HCT116 (cell line): Measurements from ENCODE around the gene RIMBP2.

Source experiments
- EGR1 ChIP-seq: IDR thresholded peaks from 2 replicates; pipeline ENCODE4 v1.6.1; 2012; ENCODE audit warnings: low read depth
- EZH2 ChIP-seq: fragments of 200-600 bp; sonication (generic); IDR thresholded peaks from 2 replicates; pipeline ENCODE4 v1.6.1; 2017; ENCODE audit warnings: antibody characterized with exemption, mixed run types
- EZH2phosphoT487 ChIP-seq: fragments of 200-600 bp; IDR thresholded peaks from 2 replicates; pipeline ENCODE4 v1.6.1; 2018; ENCODE audit warnings: antibody characterized with exemption, borderline replicate concordance
- FOSL1 ChIP-seq: IDR thresholded peaks from 2 replicates; pipeline ENCODE4 v1.6.1; 2012; ENCODE audit warnings: low read depth
- POLR2A ChIP-seq: IDR thresholded peaks from 2 replicates; pipeline ENCODE4 v1.7.0; 2011; ENCODE audit warnings: borderline replicate concordance; ENCODE audit not compliant: insufficient read depth, insufficient read length; ENCODE audit errors: extremely low read depth
- POLR2AphosphoS5 ChIP-seq: IDR thresholded peaks from 2 replicates; pipeline ENCODE4 v1.6.1; 2011; ENCODE audit warnings: mild to moderate bottlenecking, low read depth, low read length, moderate library complexity
- YY1 ChIP-seq: IDR thresholded peaks from 2 replicates; pipeline ENCODE4 v1.6.1; 2011; ENCODE audit warnings: low read length, low read depth, moderate library complexity, mild to moderate bottlenecking; ENCODE audit not compliant: insufficient replicate concordance; ENCODE audit errors: extremely low read depth
- TF ChIP-seq, protein P1 (sequence below), 3 experiments: fragments of 200-600 bp in 1 of 3; sonication (generic) in 1 of 3; IDR thresholded peaks in 2 of 3; conservative IDR thresholded peaks in 1 of 3; 2 replicates each; pipeline ENCODE4 v1.5.1; 2012 to 2017; ENCODE audit warnings: low read depth in 2 of 3, low read length in 2 of 3, antibody characterized with exemption in 1 of 3, borderline replicate concordance in 1 of 3, control low read depth in 1 of 3, mild to moderate bottlenecking in 1 of 3, mixed read lengths in 1 of 3, mixed run types in 1 of 3, moderate library complexity in 1 of 3; ENCODE audit not compliant: insufficient read depth in 1 of 3
- TF ChIP-seq, protein P2 (sequence below): IDR thresholded peaks from 2 replicates; pipeline ENCODE4 v1.6.1; 2012; ENCODE audit warnings: low read depth

- TF ChIP-seq, protein P1, sequence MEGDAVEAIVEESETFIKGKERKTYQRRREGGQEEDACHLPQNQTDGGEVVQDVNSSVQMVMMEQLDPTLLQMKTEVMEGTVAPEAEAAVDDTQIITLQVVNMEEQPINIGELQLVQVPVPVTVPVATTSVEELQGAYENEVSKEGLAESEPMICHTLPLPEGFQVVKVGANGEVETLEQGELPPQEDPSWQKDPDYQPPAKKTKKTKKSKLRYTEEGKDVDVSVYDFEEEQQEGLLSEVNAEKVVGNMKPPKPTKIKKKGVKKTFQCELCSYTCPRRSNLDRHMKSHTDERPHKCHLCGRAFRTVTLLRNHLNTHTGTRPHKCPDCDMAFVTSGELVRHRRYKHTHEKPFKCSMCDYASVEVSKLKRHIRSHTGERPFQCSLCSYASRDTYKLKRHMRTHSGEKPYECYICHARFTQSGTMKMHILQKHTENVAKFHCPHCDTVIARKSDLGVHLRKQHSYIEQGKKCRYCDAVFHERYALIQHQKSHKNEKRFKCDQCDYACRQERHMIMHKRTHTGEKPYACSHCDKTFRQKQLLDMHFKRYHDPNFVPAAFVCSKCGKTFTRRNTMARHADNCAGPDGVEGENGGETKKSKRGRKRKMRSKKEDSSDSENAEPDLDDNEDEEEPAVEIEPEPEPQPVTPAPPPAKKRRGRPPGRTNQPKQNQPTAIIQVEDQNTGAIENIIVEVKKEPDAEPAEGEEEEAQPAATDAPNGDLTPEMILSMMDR (IDR thresholded peaks at IDR 0.05 in 2 of 3, conservative IDR thresholded peaks at IDR 0.05 in 1 of 3; ENCODE audit: borderline replicate concordance in 1 of 3, insufficient read depth in 1 of 3, low read depth in 2 of 3, low read length in 2 of 3), result no peak
- TF ChIP-seq EGR1 (no peak), FOSL1 (no peak), POLR2AphosphoS5 (no peak), YY1 (no peak), EZH2 (no peak), POLR2A (no peak), EZH2phosphoT487 (no peak)
- TF ChIP-seq, protein P2, sequence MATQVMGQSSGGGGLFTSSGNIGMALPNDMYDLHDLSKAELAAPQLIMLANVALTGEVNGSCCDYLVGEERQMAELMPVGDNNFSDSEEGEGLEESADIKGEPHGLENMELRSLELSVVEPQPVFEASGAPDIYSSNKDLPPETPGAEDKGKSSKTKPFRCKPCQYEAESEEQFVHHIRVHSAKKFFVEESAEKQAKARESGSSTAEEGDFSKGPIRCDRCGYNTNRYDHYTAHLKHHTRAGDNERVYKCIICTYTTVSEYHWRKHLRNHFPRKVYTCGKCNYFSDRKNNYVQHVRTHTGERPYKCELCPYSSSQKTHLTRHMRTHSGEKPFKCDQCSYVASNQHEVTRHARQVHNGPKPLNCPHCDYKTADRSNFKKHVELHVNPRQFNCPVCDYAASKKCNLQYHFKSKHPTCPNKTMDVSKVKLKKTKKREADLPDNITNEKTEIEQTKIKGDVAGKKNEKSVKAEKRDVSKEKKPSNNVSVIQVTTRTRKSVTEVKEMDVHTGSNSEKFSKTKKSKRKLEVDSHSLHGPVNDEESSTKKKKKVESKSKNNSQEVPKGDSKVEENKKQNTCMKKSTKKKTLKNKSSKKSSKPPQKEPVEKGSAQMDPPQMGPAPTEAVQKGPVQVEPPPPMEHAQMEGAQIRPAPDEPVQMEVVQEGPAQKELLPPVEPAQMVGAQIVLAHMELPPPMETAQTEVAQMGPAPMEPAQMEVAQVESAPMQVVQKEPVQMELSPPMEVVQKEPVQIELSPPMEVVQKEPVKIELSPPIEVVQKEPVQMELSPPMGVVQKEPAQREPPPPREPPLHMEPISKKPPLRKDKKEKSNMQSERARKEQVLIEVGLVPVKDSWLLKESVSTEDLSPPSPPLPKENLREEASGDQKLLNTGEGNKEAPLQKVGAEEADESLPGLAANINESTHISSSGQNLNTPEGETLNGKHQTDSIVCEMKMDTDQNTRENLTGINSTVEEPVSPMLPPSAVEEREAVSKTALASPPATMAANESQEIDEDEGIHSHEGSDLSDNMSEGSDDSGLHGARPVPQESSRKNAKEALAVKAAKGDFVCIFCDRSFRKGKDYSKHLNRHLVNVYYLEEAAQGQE, result no peak
Observed at GRCh38 chr12:130448044-130448821, 267.9 kb downstream of the RIMBP2 start.
